ENCODE data around the gene SALL4.
"Not testable (repeated sequence)": the region's sequence is repeated elsewhere in the genome, so short reads cannot be mapped to it uniquely, and the experiment has no call there.

The SALL4 gene

DNA sequence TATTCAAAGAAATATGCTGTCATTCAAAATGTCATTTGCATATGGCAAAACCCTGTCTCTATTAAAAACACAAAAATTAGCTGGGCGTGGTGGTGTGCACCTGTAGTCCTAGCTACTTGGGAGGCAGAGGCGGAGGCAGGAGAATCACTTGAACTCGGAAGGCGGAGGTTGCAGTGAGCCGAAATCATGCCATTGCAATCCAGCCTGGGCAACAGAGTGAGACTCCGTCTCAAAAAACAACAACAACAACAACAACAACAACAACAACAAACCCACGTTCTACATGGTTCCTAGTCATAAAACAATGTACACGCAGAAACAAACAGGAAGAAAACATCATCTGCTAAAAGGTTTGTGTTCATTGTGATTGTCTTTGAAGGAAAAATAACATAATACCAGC is 49.1 kb downstream of the SALL4 start:
- not testable (repeated sequence) for H3K23ac ChIP-seq (ENCODE audit: low read length); H3K4me1 ChIP-seq (ENCODE audit: control insufficient read depth, low read depth, low read length); H3K27ac ChIP-seq (ENCODE audit: low read depth, low read length); H3K18ac ChIP-seq (ENCODE audit: low read length); H2BK15ac ChIP-seq (replicated peaks; ENCODE audit: low read depth); H3K9ac ChIP-seq (ENCODE audit: low read length); H3K4me2 ChIP-seq (ENCODE audit: low read length); H2AK5ac ChIP-seq (ENCODE audit: low read length); H3K79me2 ChIP-seq (ENCODE audit: control insufficient read depth, insufficient read depth, low read length); DNase-seq; H3K27me3 ChIP-seq (ENCODE audit: insufficient read depth, low read length, poor library complexity); H3K4ac ChIP-seq (ENCODE audit: low read depth, low read length); H4K8ac ChIP-seq (ENCODE audit: low read depth, low read length); H2BK5ac ChIP-seq (ENCODE audit: low read length); H4K5ac ChIP-seq (ENCODE audit: low read length); H3K79me1 ChIP-seq (ENCODE audit: low read length); H3K36me3 ChIP-seq (ENCODE audit: control insufficient read depth, insufficient read depth, low read length); H3K56ac ChIP-seq (ENCODE audit: low read length); H2BK120ac ChIP-seq (ENCODE audit: low read depth, low read length); H3K4me3 ChIP-seq (ENCODE audit: low read length)
- no CpG with 5 or more reads among the region's 8 CpGs for WGBS (ENCODE audit: extremely low coverage, insufficient coverage, low lambda C conversion rate)

DNA sequence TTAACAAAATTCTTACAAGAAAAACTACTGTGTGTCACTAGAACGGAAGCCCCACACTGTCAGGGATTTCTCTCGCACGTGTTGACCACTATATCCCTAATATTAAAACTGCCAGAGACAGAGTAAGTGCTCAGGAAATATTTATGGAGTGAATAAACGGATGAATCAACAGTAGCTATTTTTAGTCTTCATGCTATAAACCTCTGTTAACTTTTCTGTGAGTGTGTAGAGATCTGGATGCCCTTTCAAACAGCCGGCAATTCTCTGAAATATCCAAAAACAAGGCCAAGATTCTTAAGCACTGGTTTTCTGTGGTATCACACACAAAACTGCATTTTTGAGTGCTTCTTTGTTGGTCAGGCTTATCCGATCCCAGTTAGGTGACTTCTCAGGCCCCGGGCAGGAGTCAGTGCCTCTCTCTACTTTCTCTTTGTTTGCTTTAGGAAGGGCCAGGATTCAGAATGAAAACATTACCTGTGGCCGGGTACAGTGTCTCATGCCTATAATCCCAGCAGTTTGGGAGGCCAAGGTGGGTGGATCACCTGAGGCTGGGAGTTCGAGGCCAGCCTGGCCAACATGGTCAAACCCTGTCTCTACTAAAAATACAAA is 49.9 kb downstream of the SALL4 start:
- H3K4me3 ChIP-seq (ENCODE audit: low read length) = no peak overlapping the region
- no peak overlapping the region for H2BK120ac ChIP-seq (ENCODE audit: low read depth, low read length)
- H3K4ac ChIP-seq (ENCODE audit: low read depth, low read length) = no peak overlapping the region
- H3K18ac ChIP-seq (ENCODE audit: low read length) = no peak overlapping the region
- WGBS (ENCODE audit: extremely low coverage, insufficient coverage, low lambda C conversion rate) = no CpG with 5 or more reads among the region's 9 CpGs
- no peaks in the 10 kb centered on the region for H3K79me2 ChIP-seq (ENCODE audit: control insufficient read depth, insufficient read depth, low read length)
- no peak overlapping the region for H2BK15ac ChIP-seq (replicated peaks; ENCODE audit: low read depth)
- H3K56ac ChIP-seq (ENCODE audit: low read length) = no peak overlapping the region
- no peak for DNase-seq
- no peak overlapping the region for H3K4me2 ChIP-seq (ENCODE audit: low read length)
- H3K9ac ChIP-seq (ENCODE audit: low read length) = no peak overlapping the region
- H3K4me1 ChIP-seq (ENCODE audit: control insufficient read depth, low read depth, low read length) = no peaks in the 10 kb centered on the region
- H4K5ac ChIP-seq (ENCODE audit: low read length) = no peak overlapping the region
- no peaks in the 10 kb centered on the region for H3K27me3 ChIP-seq (ENCODE audit: insufficient read depth, low read length, poor library complexity)
- H3K27ac ChIP-seq (ENCODE audit: low read depth, low read length) = no peak overlapping the region
- H3K23ac ChIP-seq (ENCODE audit: low read length) = no peak overlapping the region
- no peak overlapping the region for H2BK5ac ChIP-seq (ENCODE audit: low read length)
- no peak overlapping the region for H2AK5ac ChIP-seq (ENCODE audit: low read length)
- H3K79me1 ChIP-seq (ENCODE audit: low read length) = no peaks in the 10 kb centered on the region
- no peak overlapping the region for H4K8ac ChIP-seq (ENCODE audit: low read depth, low read length)
- no peaks in the 10 kb centered on the region for H3K36me3 ChIP-seq (ENCODE audit: control insufficient read depth, insufficient read depth, low read length)

DNA sequence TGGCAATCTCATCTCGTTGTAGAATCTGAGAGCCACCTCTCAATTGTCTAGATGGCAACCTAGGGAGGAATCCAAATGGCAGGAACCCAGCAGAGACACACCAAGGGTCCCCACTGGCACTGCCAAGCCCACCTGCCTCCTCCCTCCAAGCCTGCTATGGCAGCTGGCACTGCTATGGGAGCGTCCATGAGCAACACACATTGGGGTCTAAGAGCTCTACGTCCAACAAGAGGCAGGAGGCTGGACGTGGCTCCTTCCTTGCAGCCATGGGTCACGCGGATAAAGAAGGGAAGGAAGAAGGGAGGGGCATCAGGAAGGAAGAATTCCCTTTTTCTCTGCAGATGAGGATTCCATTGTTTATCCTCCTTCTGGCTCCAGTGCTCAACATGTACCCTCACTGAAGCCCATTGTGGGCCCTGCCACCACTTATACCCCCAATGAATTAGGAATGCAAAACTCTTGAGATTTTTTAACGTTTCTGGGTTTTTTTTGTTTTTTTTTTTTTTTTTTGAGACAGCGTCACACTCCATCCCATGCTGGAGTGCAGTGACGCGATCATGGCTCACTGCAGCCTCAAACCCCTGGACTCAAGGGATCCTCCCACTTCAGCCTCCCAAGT is 51.4 kb downstream of the SALL4 start:
- no peak overlapping the region for H4K5ac ChIP-seq (ENCODE audit: low read length)
- no peak overlapping the region for H2BK15ac ChIP-seq (replicated peaks; ENCODE audit: low read depth)
- no peak overlapping the region for H4K8ac ChIP-seq (ENCODE audit: low read depth, low read length)
- no peak for DNase-seq
- H3K4me1 ChIP-seq (ENCODE audit: control insufficient read depth, low read depth, low read length) = no peaks in the 10 kb centered on the region
- H3K79me1 ChIP-seq (ENCODE audit: low read length) = no peaks in the 10 kb centered on the region
- no peak overlapping the region for H2AK5ac ChIP-seq (ENCODE audit: low read length)
- H3K4me3 ChIP-seq (ENCODE audit: low read length) = no peak overlapping the region
- H3K27me3 ChIP-seq (ENCODE audit: insufficient read depth, low read length, poor library complexity) = no peaks in the 10 kb centered on the region
- H3K23ac ChIP-seq (ENCODE audit: low read length) = no peak overlapping the region
- no peak overlapping the region for H3K4me2 ChIP-seq (ENCODE audit: low read length)
- H3K36me3 ChIP-seq (ENCODE audit: control insufficient read depth, insufficient read depth, low read length) = no peaks in the 10 kb centered on the region
- whole genome bisulfite sequencing (ENCODE audit: extremely low coverage, insufficient coverage, low lambda C conversion rate) = no CpG with 5 or more reads among the region's 10 CpGs
- no peak overlapping the region for H3K4ac ChIP-seq (ENCODE audit: low read depth, low read length)
- no peak overlapping the region for H3K56ac ChIP-seq (ENCODE audit: low read length)
- no peaks in the 10 kb centered on the region for H3K79me2 ChIP-seq (ENCODE audit: control insufficient read depth, insufficient read depth, low read length)
- H3K9ac ChIP-seq (ENCODE audit: low read length) = no peak overlapping the region
- H3K18ac ChIP-seq (ENCODE audit: low read length) = no peak overlapping the region
- no peak overlapping the region for H2BK5ac ChIP-seq (ENCODE audit: low read length)
- H2BK120ac ChIP-seq (ENCODE audit: low read depth, low read length) = no peak overlapping the region
- no peak overlapping the region for H3K27ac ChIP-seq (ENCODE audit: low read depth, low read length)

DNA sequence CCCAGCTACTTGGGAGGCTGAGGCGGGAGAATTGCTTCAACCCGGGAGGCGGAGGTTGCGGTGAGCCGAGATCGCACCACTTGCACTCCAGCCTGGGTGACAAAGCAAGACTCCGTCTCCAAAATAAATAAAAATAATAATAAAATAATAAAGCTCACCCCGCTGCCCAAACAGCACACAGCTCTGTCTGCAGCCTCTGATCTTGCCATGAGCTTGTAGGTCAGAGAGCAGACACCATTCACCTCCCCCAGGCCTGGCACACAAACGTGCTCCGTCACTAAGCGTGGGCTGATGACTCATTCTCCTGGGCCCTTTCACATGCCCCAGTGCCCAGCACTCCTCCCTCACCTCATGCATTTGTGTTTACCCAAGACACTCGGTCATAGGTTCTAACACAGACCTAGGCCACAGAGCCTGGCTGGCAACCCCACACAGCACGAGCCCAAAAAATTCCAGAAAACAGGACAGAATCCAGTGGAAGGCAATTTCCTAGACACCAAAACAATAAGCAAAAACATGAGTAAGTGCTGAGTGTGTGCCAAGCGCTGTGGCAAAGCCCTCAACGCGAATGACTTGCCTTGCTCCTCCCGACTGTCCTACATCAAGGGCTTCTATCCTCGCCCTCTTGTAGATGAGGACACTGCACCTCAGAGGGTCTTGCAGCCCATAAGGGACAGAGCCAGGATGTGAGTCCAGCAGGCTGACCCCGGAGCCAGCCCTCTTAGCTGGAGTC is 52.1 kb downstream of the SALL4 start:
- peak overlapping the region; percentile 17 for H3K23ac ChIP-seq (ENCODE audit: low read length)
- H3K9ac ChIP-seq (ENCODE audit: low read length) = no peak overlapping the region
- H3K79me1 ChIP-seq (ENCODE audit: low read length) = no peaks in the 10 kb centered on the region
- no peak overlapping the region for H3K27ac ChIP-seq (ENCODE audit: low read depth, low read length)
- H3K4me1 ChIP-seq (ENCODE audit: control insufficient read depth, low read depth, low read length) = no peaks in the 10 kb centered on the region
- no peak overlapping the region for H4K5ac ChIP-seq (ENCODE audit: low read length)
- H3K18ac ChIP-seq (ENCODE audit: low read length) = no peak overlapping the region
- H3K79me2 ChIP-seq (ENCODE audit: control insufficient read depth, insufficient read depth, low read length) = no peaks in the 10 kb centered on the region
- no peak overlapping the region for H4K8ac ChIP-seq (ENCODE audit: low read depth, low read length)
- H3K4me2 ChIP-seq (ENCODE audit: low read length) = no peak overlapping the region
- no peaks in the 10 kb centered on the region for H3K27me3 ChIP-seq (ENCODE audit: insufficient read depth, low read length, poor library complexity)
- no peak overlapping the region for H3K4ac ChIP-seq (ENCODE audit: low read depth, low read length)
- no peak overlapping the region for H2BK15ac ChIP-seq (replicated peaks; ENCODE audit: low read depth)
- no peak overlapping the region for H2BK120ac ChIP-seq (ENCODE audit: low read depth, low read length)
- no peak overlapping the region for H3K56ac ChIP-seq (ENCODE audit: low read length)
- H2AK5ac ChIP-seq (ENCODE audit: low read length) = no peak overlapping the region
- DNase-seq = peak; percentile 50
- no peaks in the 10 kb centered on the region for H3K36me3 ChIP-seq (ENCODE audit: control insufficient read depth, insufficient read depth, low read length)
- no peak overlapping the region for H3K4me3 ChIP-seq (ENCODE audit: low read length)
- no CpG with 5 or more reads among the region's 19 CpGs for WGBS (ENCODE audit: extremely low coverage, insufficient coverage, low lambda C conversion rate)
- H2BK5ac ChIP-seq (ENCODE audit: low read length) = no peak overlapping the region

DNA sequence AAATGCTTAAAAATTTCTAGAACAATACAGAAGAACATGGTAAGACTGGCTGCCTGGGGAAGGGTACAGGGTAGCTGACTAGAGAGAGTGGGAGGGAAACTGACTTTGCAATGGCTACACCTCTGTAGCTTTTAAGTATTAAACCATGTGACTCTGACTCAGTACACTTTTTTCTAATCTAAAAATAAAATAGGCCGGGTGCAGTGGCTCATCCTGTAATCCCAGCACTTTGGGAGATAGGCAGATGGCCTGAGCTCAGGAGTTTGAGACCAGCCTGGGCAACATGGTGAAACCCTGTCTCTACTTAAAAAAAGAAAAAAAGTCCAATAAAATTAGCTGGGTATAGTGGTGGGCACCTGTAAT is 52.7 kb downstream of the SALL4 start:
- Histone ChIP-seq H3K4me3 (ENCODE audit: low read length) (no peak overlapping the region), H3K27me3 (ENCODE audit: insufficient read depth, low read length, poor library complexity) (no peaks in the 10 kb centered on the region), H4K8ac (ENCODE audit: low read depth, low read length) (no peak overlapping the region), H3K79me1 (ENCODE audit: low read length) (no peaks in the 10 kb centered on the region), H3K27ac (ENCODE audit: low read depth, low read length) (no peak overlapping the region), H4K5ac (ENCODE audit: low read length) (no peak overlapping the region), H3K36me3 (ENCODE audit: control insufficient read depth, insufficient read depth, low read length) (no peaks in the 10 kb centered on the region), H3K9ac (ENCODE audit: low read length) (no peak overlapping the region), H3K4me1 (ENCODE audit: control insufficient read depth, low read depth, low read length) (no peaks in the 10 kb centered on the region), H3K23ac (ENCODE audit: low read length) (no peak overlapping the region), H3K56ac (ENCODE audit: low read length) (no peak overlapping the region), H2BK120ac (ENCODE audit: low read depth, low read length) (no peak overlapping the region), H3K79me2 (ENCODE audit: control insufficient read depth, insufficient read depth, low read length) (no peaks in the 10 kb centered on the region), H3K4me2 (ENCODE audit: low read length) (no peak overlapping the region), H2BK5ac (ENCODE audit: low read length) (no peak overlapping the region), H2AK5ac (ENCODE audit: low read length) (no peak overlapping the region), H3K18ac (ENCODE audit: low read length) (no peak overlapping the region), H3K4ac (ENCODE audit: low read depth, low read length) (no peak overlapping the region), H2BK15ac (replicated peaks; ENCODE audit: low read depth) (no peak overlapping the region)
- WGBS (ENCODE audit: extremely low coverage, insufficient coverage, low lambda C conversion rate) = no CpG with 5 or more reads among the region's 1 CpG
- DNase-seq = no peak
